Measurements from ENCODE around the gene GAA.
A peak's percentile ranks its signal among the peaks of the same experiment; 100 is the strongest.
"Not testable (repeated sequence)": the region's sequence is repeated elsewhere in the genome, so short reads cannot be mapped to it uniquely, and the experiment has no call there.

Gene GAA

DNA sequence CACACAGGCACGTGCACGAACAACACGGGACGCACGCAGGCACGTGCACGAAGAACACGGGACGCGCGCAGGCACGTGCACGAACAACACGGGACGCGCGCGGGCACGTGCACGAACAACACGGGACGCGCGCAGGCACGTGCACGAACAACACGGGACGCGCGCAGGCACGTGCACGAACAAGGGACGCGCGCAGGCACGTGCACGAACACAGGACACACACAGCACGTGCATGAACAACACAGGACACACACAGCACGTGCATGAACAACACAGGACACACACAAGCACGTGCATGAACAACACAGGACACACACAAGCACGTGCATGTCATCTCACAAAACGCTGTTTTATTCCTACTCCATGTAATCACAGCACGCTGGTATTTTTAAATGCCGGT, 11.2 kb upstream of the GAA start:
- intact Hi-C loops (cut with micrococcal nuclease); H3K27ac Mint-ChIP-seq; H3K4me3 Mint-ChIP-seq; H3K36me3 Mint-ChIP-seq (ENCODE audit: low read depth); H3K9me3 Mint-ChIP-seq: not testable (repeated sequence)
- Mint-ChIP-seq H3K27me3 (peaks cover 17% of the 10 kb centered on the region), H3K4me1 (ENCODE audit: low read depth) (peaks cover 33% of the 10 kb centered on the region)

DNA sequence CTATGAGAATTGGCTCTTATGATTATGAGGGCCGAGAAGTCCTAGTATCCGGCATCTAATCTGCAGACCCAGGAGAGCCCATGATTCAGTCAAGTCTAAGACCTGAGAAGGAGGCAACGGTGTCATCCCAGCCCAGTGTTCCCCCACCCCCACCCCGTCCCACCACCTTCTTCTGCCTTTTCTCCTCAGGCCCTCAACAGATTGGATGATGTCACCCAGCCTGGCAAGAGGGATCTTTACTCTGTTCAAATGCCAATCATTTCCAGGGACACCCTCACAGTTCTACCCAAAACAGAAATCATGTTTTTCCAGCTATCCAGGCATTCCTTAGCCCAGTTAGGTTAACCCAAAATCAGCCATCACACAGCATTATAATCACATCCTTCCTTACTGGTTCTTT, 10.0 kb upstream of the GAA start:
- intact Hi-C loops (cut with micrococcal nuclease): no loop called here
- H3K36me3 Mint-ChIP-seq (ENCODE audit: low read depth): no peaks in the 10 kb centered on the region
- H3K27me3 Mint-ChIP-seq: peaks cover 13% of the 10 kb centered on the region
- peaks cover 44% of the 10 kb centered on the region for H3K4me1 Mint-ChIP-seq (ENCODE audit: low read depth)
- H3K27ac Mint-ChIP-seq: peak overlapping the region; percentile 99
- no peaks in the 10 kb centered on the region for H3K9me3 Mint-ChIP-seq
- H3K4me3 Mint-ChIP-seq: no peak overlapping the region

DNA sequence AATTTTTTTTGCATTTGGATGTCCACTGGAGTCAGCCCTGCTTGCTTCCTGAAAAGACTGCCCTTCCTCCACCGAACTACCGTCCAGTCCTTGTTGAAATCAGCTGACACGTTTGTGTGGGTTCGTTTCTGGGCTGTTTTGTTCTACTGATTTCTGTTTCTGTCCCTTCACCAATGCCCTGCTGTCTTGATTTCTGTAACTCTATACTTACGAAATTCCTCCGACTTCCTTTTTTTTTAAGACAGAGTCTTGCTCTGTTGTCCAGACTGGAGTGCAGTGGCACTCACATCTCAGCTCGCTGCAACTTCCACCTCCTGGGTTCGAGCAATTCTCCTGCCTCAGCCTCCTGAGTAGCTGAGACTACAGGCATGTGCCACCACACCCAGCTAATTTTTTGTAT, 8.4 kb upstream of the GAA start:
- H3K27me3 Mint-ChIP-seq: peaks cover 3% of the 10 kb centered on the region
- no peaks in the 10 kb centered on the region for H3K36me3 Mint-ChIP-seq (ENCODE audit: low read depth)
- H3K4me1 Mint-ChIP-seq (ENCODE audit: low read depth): peaks cover 57% of the 10 kb centered on the region
- intact Hi-C loops (cut with micrococcal nuclease): no loop called here
- no peaks in the 10 kb centered on the region for H3K9me3 Mint-ChIP-seq
- H3K4me3 Mint-ChIP-seq: peak overlapping the region; percentile 55
- peak overlapping the region; percentile 99 for H3K27ac Mint-ChIP-seq

DNA sequence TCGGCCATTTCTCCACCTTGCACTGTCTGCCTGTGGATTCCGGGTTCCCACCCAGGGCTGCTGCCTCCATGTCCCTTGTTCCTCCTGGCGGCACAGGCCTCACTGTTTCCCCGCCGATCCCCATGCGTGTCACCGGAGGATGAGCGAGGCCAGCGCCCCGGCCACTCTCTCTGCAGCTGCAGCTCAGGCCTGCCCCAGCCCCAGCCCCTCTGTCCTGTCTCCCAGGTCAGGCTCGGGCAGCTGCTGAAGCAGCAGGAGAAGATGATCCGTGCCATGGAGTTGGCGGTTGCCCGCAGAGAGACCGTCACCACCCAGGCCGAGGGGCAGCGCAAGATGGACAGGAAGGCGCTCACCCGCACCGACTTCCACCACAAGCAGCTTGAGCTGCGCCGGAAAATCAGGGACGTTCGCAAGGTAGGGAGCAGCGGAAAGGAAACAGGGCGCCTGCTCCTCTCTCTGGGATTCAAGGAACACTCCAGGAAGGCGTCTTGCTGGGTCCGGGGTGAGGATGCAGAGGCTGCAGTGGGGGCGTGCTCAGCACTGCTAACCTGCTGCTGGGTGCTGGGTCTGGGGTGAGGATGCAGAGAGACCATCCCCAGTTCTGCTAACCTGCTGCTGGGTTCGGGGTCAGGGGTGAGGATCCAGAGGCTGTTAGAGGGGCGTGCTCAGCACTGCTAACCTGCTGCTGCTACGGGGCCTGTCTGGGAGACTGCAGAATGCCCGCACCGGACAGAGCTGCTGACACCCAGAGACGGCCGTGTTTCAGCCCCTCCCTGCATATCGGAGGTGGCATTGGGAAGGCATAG, 6.1 kb upstream of the GAA start:
- Mint-ChIP-seq H3K36me3 (ENCODE audit: low read depth) (no peaks in the 10 kb centered on the region), H3K4me1 (ENCODE audit: low read depth) (peaks cover 68% of the 10 kb centered on the region), H3K9me3 (no peaks in the 10 kb centered on the region), H3K27me3 (peaks cover 3% of the 10 kb centered on the region), H3K27ac (peak overlapping the region; percentile 16), H3K4me3 (no peak overlapping the region)
- intact Hi-C loops (cut with micrococcal nuclease): no loop called here

DNA sequence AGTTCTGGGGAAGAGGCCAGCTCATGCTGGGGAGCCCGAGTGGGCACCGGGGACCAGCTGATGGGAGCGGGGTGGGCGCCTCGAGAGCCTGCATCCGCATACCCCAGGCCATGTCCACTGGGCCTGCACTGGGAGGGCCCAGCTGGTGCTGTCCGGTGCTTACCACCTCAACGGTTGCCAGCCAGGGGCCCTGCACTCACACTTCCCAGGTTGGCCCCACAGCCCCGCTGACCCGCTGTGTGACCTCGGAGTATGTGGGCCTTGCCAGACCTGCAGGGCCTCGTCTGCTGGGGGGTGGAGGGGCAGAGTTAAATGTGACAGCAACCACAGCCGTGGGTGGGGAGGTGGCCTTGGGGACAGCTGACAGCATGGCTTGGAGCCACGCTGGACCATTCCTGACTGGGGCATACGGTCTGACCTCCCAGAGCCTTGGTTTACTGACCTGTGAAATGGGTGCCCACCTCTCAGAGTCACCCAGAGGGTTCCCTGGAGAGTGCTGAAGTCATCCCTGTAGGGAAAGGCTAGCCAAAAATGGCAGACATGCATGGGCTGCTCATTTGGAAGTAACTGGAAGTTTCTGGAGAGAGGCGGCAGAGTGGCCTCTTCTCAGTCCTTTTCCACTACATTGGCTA, 5.4 kb upstream of the GAA start:
- H3K27me3 Mint-ChIP-seq: peaks cover 3% of the 10 kb centered on the region
- peak overlapping the region; percentile 28 for H3K27ac Mint-ChIP-seq
- no peaks in the 10 kb centered on the region for H3K36me3 Mint-ChIP-seq (ENCODE audit: low read depth)
- intact Hi-C loops (cut with micrococcal nuclease): no loop called here
- no peaks in the 10 kb centered on the region for H3K9me3 Mint-ChIP-seq
- H3K4me1 Mint-ChIP-seq (ENCODE audit: low read depth): peaks cover 74% of the 10 kb centered on the region
- no peak overlapping the region for H3K4me3 Mint-ChIP-seq

DNA sequence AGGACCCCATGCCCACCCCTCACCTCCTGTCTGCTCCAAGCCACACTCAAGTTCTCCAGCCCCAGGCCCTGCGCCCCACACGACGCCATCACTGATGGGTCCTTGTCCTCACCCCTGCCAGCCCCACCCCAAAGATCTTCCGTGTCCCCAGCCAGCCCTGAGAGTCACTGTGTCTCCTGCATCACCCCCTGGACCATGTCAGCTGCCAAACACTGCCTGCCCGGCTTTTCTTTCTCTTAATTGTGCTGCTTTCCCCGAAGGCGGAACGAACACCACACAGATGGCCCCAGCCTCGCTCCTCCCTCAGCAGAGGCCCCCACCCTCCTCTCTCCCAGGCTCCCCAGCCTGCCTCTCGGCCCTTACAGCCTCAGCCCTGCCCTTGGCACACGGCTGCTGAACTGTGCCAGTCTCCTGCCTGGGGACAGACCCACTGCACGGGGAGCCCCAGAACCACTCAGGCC, 4.8 kb upstream of the GAA start:
- H3K4me1 Mint-ChIP-seq (ENCODE audit: low read depth): peaks cover 69% of the 10 kb centered on the region
- peaks cover 3% of the 10 kb centered on the region for H3K27me3 Mint-ChIP-seq
- H3K9me3 Mint-ChIP-seq: no peaks in the 10 kb centered on the region
- intact Hi-C loops (cut with micrococcal nuclease): no loop called here
- H3K27ac Mint-ChIP-seq: peak overlapping the region; percentile 28
- H3K4me3 Mint-ChIP-seq: no peak overlapping the region
- peaks cover 2% of the 10 kb centered on the region for H3K36me3 Mint-ChIP-seq (ENCODE audit: low read depth)

GRCh38 chr17:80097127-80097621, 4.2 kb upstream of the GAA start:
- H3K4me3 Mint-ChIP-seq: no peak overlapping the region
- intact Hi-C loops (cut with micrococcal nuclease): no loop called here
- peaks cover 8% of the 10 kb centered on the region for H3K36me3 Mint-ChIP-seq (ENCODE audit: low read depth)

GRCh38 chr17:80097844-80098691, 3.3 kb upstream of the GAA start:
- Mint-ChIP-seq H3K36me3 (ENCODE audit: low read depth) (peaks cover 16% of the 10 kb centered on the region), H3K27me3 (peaks cover 3% of the 10 kb centered on the region), H3K27ac (peak overlapping the region; percentile 28), H3K4me3 (no peak overlapping the region), H3K9me3 (no peaks in the 10 kb centered on the region), H3K4me1 (ENCODE audit: low read depth) (peaks cover 68% of the 10 kb centered on the region)
- intact Hi-C loops (cut with micrococcal nuclease): no loop called here

More at GRCh38 chr17:80097127-80097621, 4.2 kb upstream of the GAA start:
- H3K9me3 Mint-ChIP-seq: no peaks in the 10 kb centered on the region
- H3K27ac Mint-ChIP-seq: peak overlapping the region; percentile 28
- H3K4me1 Mint-ChIP-seq (ENCODE audit: low read depth): peaks cover 68% of the 10 kb centered on the region
- peaks cover 3% of the 10 kb centered on the region for H3K27me3 Mint-ChIP-seq

DNA sequence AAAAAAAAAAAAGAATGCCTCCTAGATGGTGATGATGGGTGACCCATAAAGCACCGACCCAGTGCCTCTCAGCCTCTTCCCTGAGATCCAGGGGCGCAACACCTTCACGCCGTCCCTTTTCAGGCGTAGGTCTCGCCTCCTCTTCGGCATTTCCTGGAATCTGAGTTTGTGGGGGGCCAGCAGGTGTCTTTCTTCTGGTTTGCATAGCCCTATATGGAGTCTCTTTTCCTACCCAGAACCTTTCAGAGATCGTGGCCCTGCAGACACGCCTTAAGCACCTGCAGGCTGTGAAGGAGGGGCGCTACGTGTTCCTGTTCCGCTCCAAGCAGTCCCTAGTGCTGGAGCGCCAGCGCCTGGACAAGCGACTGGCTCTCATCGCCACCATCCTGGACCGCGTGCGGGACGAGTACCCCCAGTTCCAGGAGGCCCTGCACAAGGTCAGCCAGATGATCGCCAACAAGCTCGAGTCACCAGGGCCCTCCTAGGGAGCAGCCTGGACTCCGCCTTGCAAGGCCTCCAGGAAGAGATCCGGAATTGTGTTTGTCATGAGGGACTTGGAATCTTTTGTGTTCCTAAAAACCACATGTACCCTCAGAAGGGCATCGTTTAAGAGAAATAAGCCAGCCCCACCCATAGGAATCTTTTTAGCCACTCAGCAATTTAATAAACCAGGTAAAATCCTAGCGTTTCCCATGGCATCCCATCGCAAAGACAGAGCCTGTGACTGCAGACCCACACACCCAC, 1.9 kb upstream of the GAA start:
- Mint-ChIP-seq H3K4me1 (ENCODE audit: low read depth) (peaks cover 79% of the 10 kb centered on the region), H3K4me3 (no peak overlapping the region), H3K27me3 (peaks cover 3% of the 10 kb centered on the region), H3K9me3 (no peaks in the 10 kb centered on the region), H3K36me3 (ENCODE audit: low read depth) (peaks cover 30% of the 10 kb centered on the region), H3K27ac (no peak overlapping the region)
- intact Hi-C loops (cut with micrococcal nuclease): loop anchor here (5.0 kb wide), 1 partner anchor 48 kb away; the partner anchor contains the start of gene EIF4A3

GRCh38 chr17:80100035-80100323, 1.4 kb upstream of the GAA start:
- Mint-ChIP-seq H3K27me3 (peaks cover 3% of the 10 kb centered on the region), H3K36me3 (ENCODE audit: low read depth) (peaks cover 35% of the 10 kb centered on the region), H3K9me3 (no peaks in the 10 kb centered on the region), H3K4me3 (no peak overlapping the region), H3K4me1 (ENCODE audit: low read depth) (peaks cover 77% of the 10 kb centered on the region), H3K27ac (peak overlapping the region; percentile 95)
- intact Hi-C loops (cut with micrococcal nuclease): loop anchor here (5.0 kb wide), 1 partner anchor 47 kb away; the partner anchor contains the start of gene EIF4A3

DNA sequence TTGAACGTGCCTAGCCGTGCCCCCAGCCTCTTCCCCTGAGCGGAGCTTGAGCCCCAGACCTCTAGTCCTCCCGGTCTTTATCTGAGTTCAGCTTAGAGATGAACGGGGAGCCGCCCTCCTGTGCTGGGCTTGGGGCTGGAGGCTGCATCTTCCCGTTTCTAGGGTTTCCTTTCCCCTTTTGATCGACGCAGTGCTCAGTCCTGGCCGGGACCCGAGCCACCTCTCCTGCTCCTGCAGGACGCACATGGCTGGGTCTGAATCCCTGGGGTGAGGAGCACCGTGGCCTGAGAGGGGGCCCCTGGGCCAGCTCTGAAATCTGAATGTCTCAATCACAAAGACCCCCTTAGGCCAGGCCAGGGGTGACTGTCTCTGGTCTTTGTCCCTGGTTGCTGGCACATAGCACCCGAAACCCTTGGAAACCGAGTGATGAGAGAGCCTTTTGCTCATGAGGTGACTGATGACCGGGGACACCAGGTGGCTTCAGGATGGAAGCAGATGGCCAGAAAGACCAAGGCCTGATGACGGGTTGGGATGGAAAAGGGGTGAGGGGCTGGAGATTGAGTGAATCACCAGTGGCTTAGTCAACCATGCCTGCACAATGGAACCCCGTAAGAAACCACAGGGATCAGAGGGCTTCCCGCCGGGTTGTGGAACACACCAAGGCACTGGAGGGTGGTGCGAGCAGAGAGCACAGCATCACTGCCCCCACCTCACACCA, 724 bp downstream of the GAA start:
- intact Hi-C loops (cut with micrococcal nuclease): loop anchor here (5.0 kb wide), 1 partner anchor 45 kb away; the partner anchor contains the start of gene EIF4A3
- H3K4me1 Mint-ChIP-seq (ENCODE audit: low read depth): peaks cover 57% of the 10 kb centered on the region
- H3K9me3 Mint-ChIP-seq: no peaks in the 10 kb centered on the region
- peaks cover 3% of the 10 kb centered on the region for H3K27me3 Mint-ChIP-seq
- H3K27ac Mint-ChIP-seq: peak overlapping the region; percentile 95
- peak overlapping the region; percentile 91 for H3K4me3 Mint-ChIP-seq
- H3K36me3 Mint-ChIP-seq (ENCODE audit: low read depth): peaks cover 56% of the 10 kb centered on the region

DNA sequence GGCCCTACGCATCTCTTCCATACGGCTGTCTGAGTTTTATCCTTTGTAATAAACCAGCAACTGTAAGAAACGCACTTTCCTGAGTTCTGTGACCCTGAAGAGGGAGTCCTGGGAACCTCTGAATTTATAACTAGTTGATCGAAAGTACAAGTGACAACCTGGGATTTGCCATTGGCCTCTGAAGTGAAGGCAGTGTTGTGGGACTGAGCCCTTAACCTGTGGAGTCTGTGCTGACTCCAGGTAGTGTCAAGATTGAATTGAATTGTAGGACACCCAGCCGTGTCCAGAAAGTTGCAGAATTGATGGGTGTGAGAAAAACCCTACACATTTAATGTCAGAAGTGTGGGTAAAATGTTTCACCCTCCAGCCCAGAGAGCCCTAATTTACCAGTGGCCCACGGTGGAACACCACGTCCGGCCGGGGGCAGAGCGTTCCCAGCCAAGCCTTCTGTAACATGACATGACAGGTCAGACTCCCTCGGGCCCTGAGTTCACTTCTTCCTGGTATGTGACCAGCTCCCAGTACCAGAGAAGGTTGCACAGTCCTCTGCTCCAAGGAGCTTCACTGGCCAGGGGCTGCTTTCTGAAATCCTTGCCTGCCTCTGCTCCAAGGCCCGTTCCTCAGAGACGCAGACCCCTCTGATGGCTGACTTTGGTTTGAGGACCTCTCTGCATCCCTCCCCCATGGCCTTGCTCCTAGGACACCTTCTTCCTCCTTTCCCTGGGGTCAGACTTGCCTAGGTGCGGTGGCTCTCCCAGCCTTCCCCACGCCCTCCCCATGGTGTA, 1.5 kb downstream of the GAA start:
- intact Hi-C loops (cut with micrococcal nuclease): loop anchor here (5.0 kb wide), 1 partner anchor 44 kb away; the partner anchor contains the start of gene EIF4A3
- Mint-ChIP-seq H3K4me1 (ENCODE audit: low read depth) (peaks cover 53% of the 10 kb centered on the region), H3K4me3 (peak overlapping the region; percentile 91), H3K36me3 (ENCODE audit: low read depth) (peaks cover 64% of the 10 kb centered on the region), H3K27ac (peak overlapping the region; percentile 95), H3K9me3 (no peaks in the 10 kb centered on the region), H3K27me3 (peaks cover 3% of the 10 kb centered on the region)
